H1 (cell line): ENCODE data around the gene CRYBB1. TPM values are rescaled to one million over a fixed set of nuclear protein-coding genes. Genes with fewer than 3 reads are reported as not detected.

Source experiments
- CTCF ChIA-PET: fragments of 300-600 bp; sonication (Branson Sonifier 250); formaldehyde crosslinking; loops from one replicate; lab custom pipeline; 2021; ENCODE audit not compliant: partially characterized antibody; lab: Charles Lee
- POLR2A ChIA-PET: fragments of 300-600 bp; sonication (Branson Sonifier 250); formaldehyde crosslinking; loops from one replicate; lab custom pipeline; 2021; ENCODE audit warnings: inconsistent platforms; ENCODE audit not compliant: partially characterized antibody; lab: Charles Lee
- DNase-seq, 2 experiments: peaks; one replicate each; pipeline versions ENCODE4 v3.0.0 to v3.0.0-alpha.2; 2010 to 2022; ENCODE audit warnings: low spot score in 2 of 2, low read depth in 1 of 2, mixed read lengths in 1 of 2
- FAIRE-seq: peaks from 2 replicates; lab custom pipeline; 2011; peaks lifted over from hg19 to GRCh38; lab: Jason Lieb, UNC
- H2AFZ ChIP-seq: 2 replicates; pipeline ENCODE4 v1.8.1; 2012; ENCODE audit warnings: low read length, inconsistent platforms
- H2AK5ac ChIP-seq: 2 replicates; pipeline ENCODE4 v1.6.1; 2013; ENCODE audit warnings: low read depth, low read length
- H2BK120ac ChIP-seq: replicated peaks from 2 replicates; pipeline ENCODE3; 2013; ENCODE audit warnings: low read depth, low read length, inconsistent platforms
- H2BK12ac ChIP-seq: 2 replicates; pipeline ENCODE4 v1.6.1; 2013; ENCODE audit warnings: low read depth, low read length
- H2BK15ac ChIP-seq: 2 replicates; pipeline ENCODE4 v1.6.1; 2013; ENCODE audit warnings: low read length
- H2BK20ac ChIP-seq: 2 replicates; pipeline ENCODE4 v1.6.1; 2013; ENCODE audit warnings: low read length
- H2BK5ac ChIP-seq: 2 replicates; pipeline ENCODE4 v1.6.1; 2013; ENCODE audit warnings: low read depth, low read length
- H3K14ac ChIP-seq: 2 replicates; pipeline ENCODE4 v1.6.1; 2013; ENCODE audit warnings: inconsistent platforms; ENCODE audit not compliant: insufficient read length
- H3K18ac ChIP-seq: 2 replicates; pipeline ENCODE4 v1.6.1; 2013; ENCODE audit warnings: low read length; ENCODE audit errors: extremely low read depth
- H3K23ac ChIP-seq: 2 replicates; pipeline ENCODE4 v1.6.1; 2013; ENCODE audit warnings: inconsistent platforms; ENCODE audit not compliant: insufficient read length
- H3K23me2 ChIP-seq: 2 replicates; pipeline ENCODE4 v1.6.1; 2013; ENCODE audit warnings: low read depth, low read length
- H3K27ac ChIP-seq: 2 replicates; pipeline ENCODE4 v1.6.1; 2011; ENCODE audit warnings: low read depth, low read length, inconsistent platforms
- H3K27me3 ChIP-seq, 4 experiments: replicated peaks in 1 of 4; 1 replicate in 1 of 4; 2 replicates in 3 of 4; pipeline versions ENCODE4 v1.6.1 to v1.8.1; 2011 to 2013; ENCODE audit warnings: low read length in 3 of 4, mild to moderate bottlenecking in 3 of 4, inconsistent platforms in 2 of 4, mixed read lengths in 2 of 4, moderate library complexity in 1 of 4; ENCODE audit not compliant: control insufficient read depth in 3 of 4, insufficient read depth in 3 of 4; ENCODE audit errors: extremely low read depth in 1 of 4
- H3K36me3 ChIP-seq, 4 experiments: 2 replicates each; pipeline versions ENCODE4 v1.6.1 to v1.8.1; 2011 to 2013; ENCODE audit warnings: mild to moderate bottlenecking in 4 of 4, low read length in 3 of 4, moderate library complexity in 2 of 4, control low read depth in 1 of 4, inconsistent platforms in 1 of 4; ENCODE audit not compliant: insufficient read depth in 4 of 4, control insufficient read depth in 2 of 4
- H3K4ac ChIP-seq: replicated peaks from 2 replicates; pipeline ENCODE3; 2013; ENCODE audit warnings: low read length, low read depth, mixed read lengths, inconsistent platforms; ENCODE audit not compliant: insufficient read length
- H3K4me1 ChIP-seq, 4 experiments: replicated peaks in 1 of 4; 1 replicate in 1 of 4; 2 replicates in 3 of 4; pipeline versions ENCODE4 v1.6.1 to v1.8.1; 2011 to 2013; ENCODE audit warnings: low read length in 3 of 4, inconsistent platforms in 2 of 4, mixed read lengths in 1 of 4; ENCODE audit not compliant: insufficient read depth in 4 of 4, control insufficient read depth in 3 of 4
- H3K4me2 ChIP-seq, 2 experiments: 2 replicates each; pipeline versions ENCODE4 v1.6.1 to v1.8.1; 2011 to 2013; ENCODE audit warnings: low read depth in 2 of 2, low read length in 2 of 2, control low read depth in 1 of 2, inconsistent platforms in 1 of 2, mild to moderate bottlenecking in 1 of 2; ENCODE audit not compliant: insufficient read depth in 1 of 2
- H3K4me3 ChIP-seq, 4 experiments: fragments of 200-600, 300-600 bp in 1 of 4; sonication (generic), shearing (Covaris generic), sonication (Bioruptor Twin) in 1 of 4; 2 replicates each; pipeline versions ENCODE4 v1.5.1 to v1.8.1; 2011 to 2016; ENCODE audit warnings: low read length in 4 of 4, low read depth in 3 of 4, control low read depth in 2 of 4, inconsistent platforms in 2 of 4, mild to moderate bottlenecking in 2 of 4, mixed read lengths in 1 of 4, moderate library complexity in 1 of 4; ENCODE audit not compliant: insufficient read depth in 2 of 4; ENCODE audit errors: extremely low read depth in 1 of 4
- H3K56ac ChIP-seq: replicated peaks from 2 replicates; pipeline ENCODE3; 2013; ENCODE audit warnings: low read depth, mild to moderate bottlenecking, mixed read lengths, low read length, inconsistent platforms; ENCODE audit not compliant: insufficient read length
- H3K79me1 ChIP-seq: 2 replicates; pipeline ENCODE4 v1.6.1; 2013; ENCODE audit warnings: low read depth, low read length, control low read depth
- H3K79me2 ChIP-seq, 2 experiments: 2 replicates each; pipeline versions ENCODE4 v1.6.1 to v1.8.1; 2012 to 2013; ENCODE audit warnings: low read length in 2 of 2, mild to moderate bottlenecking in 2 of 2, inconsistent platforms in 1 of 2; ENCODE audit not compliant: insufficient read depth in 2 of 2, control insufficient read depth in 1 of 2
- H3K9ac ChIP-seq, 4 experiments: replicated peaks in 1 of 4; 1 replicate in 1 of 4; 2 replicates in 3 of 4; pipeline versions ENCODE4 v1.6.1 to v1.8.1; 2011 to 2013; ENCODE audit warnings: low read depth in 3 of 4, low read length in 3 of 4, control low read depth in 2 of 4, mild to moderate bottlenecking in 2 of 4, moderate library complexity in 2 of 4, inconsistent platforms in 1 of 4; ENCODE audit errors: extremely low read depth in 1 of 4
- H3K9me3 ChIP-seq, 2 experiments: 2 replicates each; pipeline versions ENCODE4 v1.6.1 to v1.8.1; 2012 to 2013; ENCODE audit warnings: mild to moderate bottlenecking in 2 of 2, moderate library complexity in 2 of 2, control low read depth in 1 of 2, inconsistent platforms in 1 of 2, low read depth in 1 of 2, low read length in 1 of 2, mixed read lengths in 1 of 2; ENCODE audit not compliant: insufficient read depth in 2 of 2
- H4K20me1 ChIP-seq, 2 experiments: replicated peaks in 1 of 2; 2 replicates each; pipeline versions ENCODE3 to v1.8.1; 2011 to 2013; ENCODE audit warnings: inconsistent platforms in 2 of 2, low read length in 2 of 2, mild to moderate bottlenecking in 1 of 2; ENCODE audit not compliant: insufficient read depth in 2 of 2, control insufficient read depth in 1 of 2
- H4K5ac ChIP-seq: 2 replicates; pipeline ENCODE4 v1.6.1; 2013; ENCODE audit warnings: low read length, low read depth, mixed read lengths, inconsistent platforms; ENCODE audit not compliant: insufficient read length
- H4K8ac ChIP-seq: 2 replicates; pipeline ENCODE4 v1.8.0; 2013; ENCODE audit warnings: mild to moderate bottlenecking, moderate library complexity, low read length, inconsistent platforms; ENCODE audit not compliant: insufficient read depth; ENCODE audit errors: extremely low read depth
- H4K91ac ChIP-seq: replicated peaks from 2 replicates; pipeline ENCODE3; 2013; ENCODE audit warnings: low read length, mixed read lengths, inconsistent platforms; ENCODE audit not compliant: insufficient read length
- KDM1A ChIP-seq: fragments of 200-600, 300-600 bp; sonication (generic); IDR thresholded peaks from 2 replicates; pipeline ENCODE4 v1.7.1; 2016; ENCODE audit warnings: mild to moderate bottlenecking, low read length, borderline replicate concordance
- KDM4A ChIP-seq: IDR thresholded peaks from one replicate; pipeline ENCODE4 v1.7.1; 2012; ENCODE audit warnings: low read depth, mild to moderate bottlenecking, moderate library complexity, low read length, inconsistent platforms; ENCODE audit not compliant: severe bottlenecking
- NANOG ChIP-seq: IDR thresholded peaks from 2 replicates; pipeline ENCODE4 v1.6.1; 2011; ENCODE audit warnings: low read length, low read depth, mild to moderate bottlenecking, inconsistent platforms; ENCODE audit not compliant: insufficient read depth, poor library complexity, severe bottlenecking
- POU5F1 ChIP-seq: IDR thresholded peaks from 2 replicates; pipeline ENCODE4 v1.6.1; 2011; ENCODE audit warnings: low read depth, mild to moderate bottlenecking, low read length, moderate library complexity
- SIN3A ChIP-seq, 2 experiments: IDR thresholded peaks in 1 of 2; conservative IDR thresholded peaks in 1 of 2; 2 replicates each; pipeline ENCODE4 v1.6.1; 2011 to 2012; ENCODE audit warnings: low read length in 2 of 2, improper control_type of control experiment in 1 of 2, low read depth in 1 of 2, mild to moderate bottlenecking in 1 of 2
- WGBS, 2 experiments: shearing (Covaris generic) in 1 of 2; methylation state at CpG; one replicate each; pipeline versions ENCODE4 v1.1.6 to v1.1.7; 2013 to 2015; ENCODE audit warnings: low lambda C conversion rate in 2 of 2, mixed read lengths in 2 of 2, inconsistent platforms in 1 of 2, low coverage in 1 of 2, missing lambda C conversion rate in 1 of 2; ENCODE audit not compliant: insufficient replicate concordance in 2 of 2, insufficient coverage in 1 of 2, insufficient read length in 1 of 2; ENCODE audit errors: extremely low coverage in 1 of 2, missing lambda C conversion rate in 1 of 2; 5-methylcytosine and 5-hydroxymethylcytosine counted together
- polyA plus RNA-seq, 7 experiments: library from polyadenylated mRNA; depleted of rRNA in 3 of 7; stranded (reverse) in 5 of 7; unstranded in 2 of 7; fragments of >200 nt in 5 of 7; fragments of 200-250 nt in 2 of 7; gene quantifications; 1 replicate in 5 of 7; 2 replicates in 1 of 7; 4 replicates in 1 of 7; pipeline versions ENCODE4 v1.2.1 to v1.2.3, GENCODE V29; 2011 to 2013; ENCODE audit warnings: missing spikeins in 2 of 7, mixed read lengths in 2 of 7
- total RNA-seq: library from RNA; stranded (reverse); fragmentation: NEBNext Ultra II Directional; extraction: Animal tissue kit (Norgen Biotek cat#: 25700); gene quantifications from 2 replicates; pipeline ENCODE4 v1.2.1, GENCODE V29; 2021

Gene CRYBB1
- total and polyA plus RNA-seq, 2 of the 8 experiments (the other 6 are each of a cell fraction or from before 2014, with no cell fraction given) = 1.7 to 6.0 TPM

GRCh38 chr22:26629988-26630761 lies 12.3 kb upstream of the CRYBB1 start:
- no peak overlapping the region for H2BK120ac ChIP-seq
- H3K18ac ChIP-seq = no peak overlapping the region
- H4K8ac ChIP-seq = no peak overlapping the region
- H3K56ac ChIP-seq = no peak overlapping the region
- POLR2A ChIA-PET = interaction anchor here (0.6 kb wide), 1 partner anchor 38 kb away, joined by 5 read pairs; no protein-coding TSS in a partner anchor
- H3K79me2 ChIP-seq = no peaks in the 10 kb centered on the region
- no peaks in the 10 kb centered on the region for H3K27me3 ChIP-seq
- H3K9ac ChIP-seq = no peak overlapping the region
- no peak overlapping the region for H3K4me2 ChIP-seq
- H3K4me3 ChIP-seq = no peak overlapping the region
- DNase-seq = no peak
- H2AFZ ChIP-seq = no peak overlapping the region
- peak overlapping the region; percentile 88; the same call in 1 of the 2 replicates for H2BK15ac ChIP-seq
- no peaks in the 10 kb centered on the region for H3K79me1 ChIP-seq
- FAIRE-seq = no peak
- WGBS, 2 experiments = 93% methylated on average over 18 of the region's 18 CpGs; no CpG with 5 or more reads in 1 of the 2 experiments
- H4K5ac ChIP-seq = no peak overlapping the region
- no peak overlapping the region for H3K27ac ChIP-seq
- H3K14ac ChIP-seq = no peak overlapping the region
- H3K9me3 ChIP-seq = peaks cover 0 to under 1% of the 10 kb centered on the region in 2 experiments; a peak in 1 of 4 replicates
- no peaks in the 10 kb centered on the region; a peak in 1 of 7 replicates for H3K4me1 ChIP-seq
- no peaks in the 10 kb centered on the region for H3K23me2 ChIP-seq
- no peaks in the 10 kb centered on the region for H4K20me1 ChIP-seq
- CTCF ChIA-PET = interaction anchor here (0.7 to 1.2 kb wide), 3 partner anchors 13 to 101 kb away, joined by 3 read pairs; no protein-coding TSS in a partner anchor
- H2AK5ac ChIP-seq = peak overlapping the region; percentile 90; the same call in 1 of the 2 replicates
- H3K4ac ChIP-seq = no peak overlapping the region
- H2BK20ac ChIP-seq = no peak overlapping the region
- H4K91ac ChIP-seq = peak overlapping the region; percentile 5
- H2BK5ac ChIP-seq = no peak overlapping the region
- H3K36me3 ChIP-seq = no peaks in the 10 kb centered on the region
- no peak overlapping the region for H3K23ac ChIP-seq
- H2BK12ac ChIP-seq = peak overlapping the region; percentile 39; the same call in 1 of the 2 replicates
- no peak for TF ChIP-seq SIN3A (conservative IDR thresholded peaks at IDR 0.05 in 1 of 2, IDR thresholded peaks at IDR 0.05 in 1 of 2; ENCODE audit: low read depth in 1 of 2, low read length in 2 of 2)
- TF ChIP-seq NANOG = no peak
- no peak for TF ChIP-seq POU5F1
- TF ChIP-seq KDM1A = peak; percentile 59; the same call in 1 of the 2 replicates
- no peak for TF ChIP-seq KDM4A
